Lower leg skin (tissue), 3 donors: ENCODE data around the gene RXYLT1.

Source experiments
- CTCF ChIP-seq, 3 donors: fragments of 450-650 bp; IDR thresholded peaks; one replicate each; pipeline ENCODE4 v1.5.1; 2016; ENCODE audit warnings: antibody characterized with exemption in 3 of 3, mild to moderate bottlenecking in 3 of 3, moderate library complexity in 2 of 3
- POLR2A ChIP-seq, 2 donors: fragments of 450-650 bp; IDR thresholded peaks; one replicate each; pipeline ENCODE4 v1.6.1; 2016 to 2017; ENCODE audit warnings: antibody characterized with exemption in 2 of 2, mild to moderate bottlenecking in 1 of 2, moderate library complexity in 1 of 2

GRCh38 chr12:63752841-63753240 lies 26.9 kb upstream of the RXYLT1 start:
- TF ChIP-seq CTCF (IDR thresholded peaks at IDR 0.05) (no peak), POLR2A (IDR thresholded peaks at IDR 0.05) (no peak)
